Spleen (tissue), 11 donors: ENCODE data around the gene SEMA4F. TPM values are rescaled to one million over a fixed set of nuclear protein-coding genes. Genes with fewer than 3 reads are reported as not detected.

ENCODE experiments used
- DNase-seq: peaks from one replicate; pipeline ENCODE4 v3.0.0-alpha.2; 2020
- H3K27ac ChIP-seq, 8 donors: fragments of 200-600 bp; sonication (generic) in 7 of 8; 1 replicate in 4 of 8; 2 replicates in 4 of 8; pipeline versions ENCODE4 v1.5.0 to v1.8.0; 2016 to 2021; ENCODE audit warnings: inconsistent platforms in 4 of 8, mild to moderate bottlenecking in 4 of 8, moderate library complexity in 1 of 8
- H3K27me3 ChIP-seq, 7 donors: fragments of 200-600 bp; sonication (generic) in 6 of 7; replicated peaks in 1 of 7; 1 replicate in 4 of 7; 2 replicates in 3 of 7; pipeline versions ENCODE4 v1.5.0 to v1.8.0; 2016 to 2021; ENCODE audit warnings: inconsistent platforms in 3 of 7, mild to moderate bottlenecking in 1 of 7
- H3K36me3 ChIP-seq, 6 donors: fragments of 200-600 bp; sonication (generic) in 5 of 6; 1 replicate in 4 of 6; 2 replicates in 2 of 6; pipeline versions ENCODE4 v1.5.0 to v1.8.0; 2016 to 2021; ENCODE audit warnings: inconsistent platforms in 2 of 6
- H3K4me1 ChIP-seq, 6 donors: fragments of 200-600 bp; sonication (generic) in 5 of 6; 1 replicate in 3 of 6; 2 replicates in 3 of 6; pipeline versions ENCODE4 v1.5.0 to v1.8.0; 2016 to 2021; ENCODE audit warnings: inconsistent platforms in 3 of 6
- H3K4me3 ChIP-seq, 8 donors: fragments of 200-600 bp; sonication (generic) in 7 of 8; 1 replicate in 4 of 8; 2 replicates in 4 of 8; pipeline versions ENCODE4 v1.5.0 to v1.8.0; 2016 to 2021; ENCODE audit warnings: inconsistent platforms in 4 of 8, mild to moderate bottlenecking in 4 of 8, moderate library complexity in 2 of 8
- H3K9me3 ChIP-seq, 8 donors: fragments of 200-600 bp; sonication (generic) in 7 of 8; 1 replicate in 4 of 8; 2 replicates in 4 of 8; pipeline versions ENCODE4 v1.5.0 to v1.8.0; 2016 to 2021; ENCODE audit warnings: inconsistent platforms in 4 of 8
- CTCF ChIP-seq, 11 experiments: fragments of 200-600 bp in 7 of 11; fragments of 450-650 bp in 4 of 11; sonication (generic) in 4 of 11; IDR thresholded peaks in 8 of 11; conservative IDR thresholded peaks in 3 of 11; 1 replicate in 7 of 11; 2 replicates in 4 of 11; pipeline versions ENCODE4 v1.4.0 to v1.8.0; 2016 to 2021; ENCODE audit warnings: antibody characterized with exemption in 11 of 11, inconsistent platforms in 4 of 11, mild to moderate bottlenecking in 1 of 11
- POLR2A ChIP-seq, 3 donors: fragments of 450-650 bp; IDR thresholded peaks; one replicate each; pipeline ENCODE4 v1.5.1; 2017; ENCODE audit warnings: antibody characterized with exemption in 3 of 3, mild to moderate bottlenecking in 1 of 3
- POLR2AphosphoS5 ChIP-seq, 3 donors: sonication (generic); formaldehyde crosslinking; IDR thresholded peaks; one replicate each; pipeline ENCODE4 v1.5.1; 2017; ENCODE audit warnings: antibody characterized with exemption in 3 of 3
- WGBS, 5 donors: extraction: QIAGEN DNeasy Blood & Tissue Kit in 3 of 5; methylation state at CpG; one replicate each; pipeline versions ENCODE4 v1.1.5 to v1.1.7; 2013 to 2018; 5-methylcytosine and 5-hydroxymethylcytosine counted together
- intact Hi-C: fragments of 100-400 bp; cut with DNase I; formaldehyde crosslinking; loops from one replicate; pipeline ENCODE4 v1.15.0; 2023; ENCODE audit warnings: low total_unique reads
- polyA plus RNA-seq, 3 donors: library from polyadenylated mRNA; stranded (reverse); fragments of 200-250 nt; gene quantifications; one replicate each; pipeline ENCODE4 v1.2.1, GENCODE V29; 2013
- total RNA-seq, 7 donors: library from RNA; depleted of rRNA in 3 of 7; stranded (reverse); fragments of >200 nt in 3 of 7; fragmentation: NEBNext Ultra II Directional in 4 of 7; extraction: Animal tissue kit (Norgen Biotek cat#: 25700) in 4 of 7; gene quantifications; one replicate each; pipeline versions ENCODE4 v1.1.0 to v1.2.1, GENCODE V29; 2016 to 2021
- donor health status: healthy with polysubstance abuse.
- donor health status: DM: no; HTN: no; CAD: no; lungs with moderate emphysema.
- donor health status: DM: no; HTN: no; CAD: no.
- donor health status: Bipolar disorder and iron deficiency.
- donor health status: healthy.
- donor health status: DM: no; HTN: no; CAD: no.
- donor health status: DM: yes; HTN: yes; CAD: no.

The SEMA4F gene
- total and polyA plus RNA-seq, 10 donors = 1.5 to 11.0 (median 6.9) TPM

GRCh38 chr2:74671479-74671878, 17.4 kb downstream of the SEMA4F start:
- H3K4me3 ChIP-seq = no peak overlapping the region
- no peaks in the 10 kb centered on the region for H3K4me1 ChIP-seq
- no peaks in the 10 kb centered on the region for H3K27me3 ChIP-seq
- H3K36me3 ChIP-seq = peaks cover 0 to 55% (median 17%) of the 10 kb centered on the region in 6 donors
- intact Hi-C loops = no loop called here
- no peak for TF ChIP-seq POLR2A (IDR thresholded peaks at IDR 0.05)
- TF ChIP-seq POLR2AphosphoS5 (IDR thresholded peaks at IDR 0.05) = no peak
- no peak for TF ChIP-seq CTCF (IDR thresholded peaks at IDR 0.05 in 8 of 11, conservative IDR thresholded peaks at IDR 0.05 in 3 of 11)
- H3K27ac ChIP-seq = no peak overlapping the region
- no peak for DNase-seq
- no peaks in the 10 kb centered on the region for H3K9me3 ChIP-seq

DNA sequence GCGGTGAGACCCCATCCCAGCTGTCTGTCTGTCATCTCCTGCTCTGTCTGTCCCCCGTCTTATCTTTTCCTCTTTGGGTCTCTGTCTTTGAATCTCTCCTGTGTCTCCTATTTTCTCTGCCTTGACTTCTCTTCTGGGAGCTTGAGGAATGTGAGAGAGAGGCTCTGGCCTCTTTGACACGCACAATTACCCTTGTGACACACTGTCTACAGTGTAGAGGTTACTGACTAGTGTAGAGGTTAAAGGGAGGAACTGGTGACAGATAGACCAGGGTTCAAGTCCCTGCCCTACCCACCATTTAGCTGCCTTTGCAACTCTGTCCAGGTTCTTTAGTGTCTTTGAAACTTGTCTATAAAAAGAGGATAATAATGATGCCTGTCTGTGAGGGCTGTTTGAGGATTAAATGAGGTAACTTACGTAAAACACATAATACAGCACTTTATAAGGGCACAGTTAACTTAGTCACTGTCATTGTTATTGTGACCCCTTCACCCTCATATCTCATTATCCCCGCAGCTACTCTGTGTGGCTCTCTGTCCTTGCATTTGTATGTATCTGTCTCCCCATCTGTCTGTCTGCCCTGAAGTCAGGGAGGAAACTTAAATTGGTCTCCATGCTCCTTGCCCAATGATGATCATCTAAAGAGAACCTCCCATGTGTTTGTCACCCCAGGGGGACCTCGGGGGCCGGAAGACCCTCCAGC, 19.9 kb downstream of the SEMA4F start:
- no peak overlapping the region for H3K4me3 ChIP-seq
- H3K36me3 ChIP-seq = peaks cover 0 to 67% (median 18%) of the 10 kb centered on the region in 6 donors
- intact Hi-C loops = no loop called here
- no peaks in the 10 kb centered on the region for H3K9me3 ChIP-seq
- H3K4me1 ChIP-seq = no peaks in the 10 kb centered on the region
- no peak overlapping the region for H3K27ac ChIP-seq
- no peak for DNase-seq
- TF ChIP-seq CTCF (IDR thresholded peaks at IDR 0.05 in 8 of 11, conservative IDR thresholded peaks at IDR 0.05 in 3 of 11) (no peak), POLR2AphosphoS5 (IDR thresholded peaks at IDR 0.05) (no peak), POLR2A (IDR thresholded peaks at IDR 0.05) (no peak)
- H3K27me3 ChIP-seq = no peaks in the 10 kb centered on the region
- WGBS, 5 donors = 78 to 92% (median 87%) methylated on average over 7 of the region's 7 CpGs

GRCh38 chr2:74675090-74675489, 21.0 kb downstream of the SEMA4F start:
- WGBS, 5 donors = 87 to 94% (median 91%) methylated on average over 5 to 6 of the region's 6 CpGs
- intact Hi-C loops = no loop called here
- no peak overlapping the region for H3K27ac ChIP-seq
- DNase-seq = no peak
- peaks cover 0 to 77% (median 26%) of the 10 kb centered on the region in 6 donors for H3K36me3 ChIP-seq
- no peak overlapping the region for H3K4me3 ChIP-seq
- no peaks in the 10 kb centered on the region for H3K4me1 ChIP-seq
- no peaks in the 10 kb centered on the region for H3K27me3 ChIP-seq
- no peaks in the 10 kb centered on the region for H3K9me3 ChIP-seq
- TF ChIP-seq CTCF (IDR thresholded peaks at IDR 0.05 in 8 of 11, conservative IDR thresholded peaks at IDR 0.05 in 3 of 11) = no peak
- TF ChIP-seq POLR2A (IDR thresholded peaks at IDR 0.05) = no peak
- TF ChIP-seq POLR2AphosphoS5 (IDR thresholded peaks at IDR 0.05) = no peak

GRCh38 chr2:74676331-74676730, 22.3 kb downstream of the SEMA4F start:
- WGBS, 5 donors = 81 to 93% (median 89%) methylated on average over 4 of the region's 4 CpGs
- Histone ChIP-seq H3K4me3 (no peak overlapping the region), H3K9me3 (no peaks in the 10 kb centered on the region), H3K27me3 (no peaks in the 10 kb centered on the region), H3K27ac (no peak overlapping the region), H3K36me3 (peaks cover 0 to 89% (median 27%) of the 10 kb centered on the region in 6 donors), H3K4me1 (no peaks in the 10 kb centered on the region)
- DNase-seq = no peak
- intact Hi-C loops = no loop called here
- TF ChIP-seq POLR2A (IDR thresholded peaks at IDR 0.05) (no peak), POLR2AphosphoS5 (IDR thresholded peaks at IDR 0.05) (no peak), CTCF (IDR thresholded peaks at IDR 0.05 in 8 of 11, conservative IDR thresholded peaks at IDR 0.05 in 3 of 11) (no peak)
